Erythroblast (primary cell): ENCODE data around the gene CPEB4.
A peak's percentile ranks its signal among the peaks of the same experiment; 100 is the strongest.

ENCODE experiments used
- GATA1 ChIP-seq: IDR thresholded peaks from 2 replicates; pipeline ENCODE4 v1.6.1; 2011; ENCODE audit warnings: low read depth, mild to moderate bottlenecking, control low read depth, low read length, moderate library complexity
- POLR2A ChIP-seq: IDR thresholded peaks from 2 replicates; pipeline ENCODE4 v1.6.1; 2011; ENCODE audit warnings: mild to moderate bottlenecking, low read length

DNA sequence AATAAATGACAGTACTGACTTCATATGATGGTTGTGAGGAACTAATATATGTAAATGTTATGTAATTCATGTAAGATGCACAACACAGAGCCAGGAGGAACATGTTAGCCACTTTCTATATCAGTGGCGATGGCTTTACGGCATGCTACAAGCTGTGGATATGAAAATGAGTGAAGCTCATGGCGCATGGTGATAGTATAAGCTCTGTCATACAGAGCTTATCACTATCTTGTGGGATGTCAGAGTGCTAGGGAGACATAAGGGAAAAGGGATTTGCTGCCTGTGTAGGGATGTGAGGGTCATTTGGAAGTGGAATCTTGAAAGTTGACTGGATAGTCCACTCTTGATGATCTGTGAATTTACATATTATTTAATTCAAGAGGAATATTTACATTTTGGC lies 13.6 kb downstream of the CPEB4 start:
- TF ChIP-seq POLR2A (peak; percentile 35), GATA1 (no peak)
